Psoas muscle (tissue), 8 donors: ENCODE results near the gene NDUFB7. TPM values are rescaled to one million over a fixed set of nuclear protein-coding genes. Genes with fewer than 3 reads are reported as not detected.
"Not testable (repeated sequence)": the region's sequence is repeated elsewhere in the genome, so short reads cannot be mapped to it uniquely, and the experiment has no call there.

Source experiments
- ATAC-seq, 4 donors: fragments of 200-7000 bp; cut with Tn5 transposase; one replicate each; pipeline ENCODE4 v1.9.1; 2020; ENCODE audit warnings: moderate library complexity in 3 of 4, mild to moderate bottlenecking in 2 of 4
- DNase-seq, 2 donors: peaks; one replicate each; pipeline ENCODE4 v3.0.0-alpha.2; 2020
- H3K27ac ChIP-seq: fragments of 200-600 bp; one replicate; pipeline ENCODE4 v1.8.0; 2022
- H3K27me3 ChIP-seq, 3 donors: fragments of 200-600 bp in 1 of 3; one replicate each; pipeline versions ENCODE4 v1.6.1 to v1.8.0; 2013 to 2022; ENCODE audit warnings: low read length in 2 of 3, mild to moderate bottlenecking in 2 of 3, moderate library complexity in 1 of 3; ENCODE audit not compliant: insufficient read depth in 3 of 3
- H3K36me3 ChIP-seq, 2 donors: fragments of 200-600 bp in 1 of 2; one replicate each; pipeline versions ENCODE4 v1.6.1 to v1.8.0; 2013 to 2022; ENCODE audit warnings: low read depth in 1 of 2, mild to moderate bottlenecking in 1 of 2, moderate library complexity in 1 of 2; ENCODE audit not compliant: insufficient read depth in 1 of 2
- H3K4me1 ChIP-seq: fragments of 200-600 bp; one replicate; pipeline ENCODE4 v1.8.0; 2022
- H3K4me3 ChIP-seq: fragments of 200-600 bp; one replicate; pipeline ENCODE4 v1.8.0; 2022; ENCODE audit warnings: mild to moderate bottlenecking
- H3K9me3 ChIP-seq: fragments of 200-600 bp; one replicate; pipeline ENCODE4 v1.8.0; 2022
- CTCF ChIP-seq: fragments of 200-600 bp; IDR thresholded peaks from one replicate; pipeline ENCODE4 v1.8.0; 2022; ENCODE audit warnings: antibody characterized with exemption
- WGBS, 3 donors: extraction: QIAGEN DNeasy Blood & Tissue Kit; methylation state at CpG; one replicate each; pipeline versions ENCODE4 v1.1.6 to v1.1.7; 2013; 5-methylcytosine and 5-hydroxymethylcytosine counted together
- intact Hi-C, 2 donors: fragments of 100-400 bp; cut with DNase I; formaldehyde crosslinking; loops; one replicate each; pipeline versions ENCODE4 v1.11.0 to v1.14.2; 2022
- polyA plus RNA-seq, 3 donors: library from polyadenylated mRNA; stranded (reverse); fragments of 200-250 nt; gene quantifications; one replicate each; pipeline ENCODE4 v1.2.3, GENCODE V29; 2013
- total RNA-seq, 4 donors: library from RNA; stranded (reverse); fragmentation: NEBNext Ultra II Directional in 2 of 4; extraction: Animal tissue kit (Norgen Biotek cat#: 25700) in 2 of 4; gene quantifications; one replicate each; pipeline versions ENCODE4 v1.2.1 to v1.2.4, GENCODE V29; 2021 to 2023
- donor health status: healthy with polysubstance abuse.
- donor health status: DM: no; HTN: no; CAD: no; lungs with moderate emphysema.
- donor health status: Bipolar disorder and iron deficiency.
- donor health status: healthy.
- donor health status: DM: yes; HTN: yes; CAD: no.
- donor health status: DM: no; HTN: no; CAD: no.
- donor health status: DM: no; HTN: no; CAD: no.
- donor health status: DM: yes; HTN: yes; CAD: no.

NDUFB7 gene
- total and polyA plus RNA-seq, 7 donors: 216 to 805 (median 306) TPM

GRCh38 chr19:14603990-14604387, 32.1 kb upstream of the NDUFB7 start:
- 72 to 83% (median 79%) methylated on average over 2 of the region's 2 CpGs for WGBS, 3 donors
- peaks cover 2% of the 10 kb centered on the region for H3K9me3 ChIP-seq
- ATAC-seq (no peak), DNase-seq (no peak)
- no peaks in the 10 kb centered on the region for H3K27me3 ChIP-seq
- H3K36me3 ChIP-seq: no peaks in the 10 kb centered on the region
- intact Hi-C loops: no loop called here
- no peaks in the 10 kb centered on the region for H3K4me1 ChIP-seq
- no peak overlapping the region for H3K27ac ChIP-seq
- no peak for TF ChIP-seq CTCF
- no peak overlapping the region for H3K4me3 ChIP-seq

GRCh38 chr19:14599548-14600147, 27.8 kb upstream of the NDUFB7 start:
- intact Hi-C loops: no loop called here
- Histone ChIP-seq H3K4me3 (no peak overlapping the region), H3K4me1 (no peaks in the 10 kb centered on the region), H3K27me3 (peaks cover 0 to 3% (median 0%) of the 10 kb centered on the region in 3 donors), H3K27ac (no peak overlapping the region), H3K9me3 (peaks cover 2% of the 10 kb centered on the region), H3K36me3 (no peaks in the 10 kb centered on the region)
- no peak for TF ChIP-seq CTCF
- ATAC-seq (no peak), DNase-seq (no peak)
- 87 to 88% (median 87%) methylated on average over 8 of the region's 8 CpGs for WGBS, 3 donors

- no peak overlapping the region for H3K4me3 ChIP-seq
- no peak for DNase-seq
- no peaks in the 10 kb centered on the region for H3K4me1 ChIP-seq
- no peaks in the 10 kb centered on the region for H3K9me3 ChIP-seq
- TF ChIP-seq CTCF: no peak
- 80 to 85% (median 84%) methylated on average over 3 of the region's 3 CpGs for WGBS, 3 donors
- peaks cover 0 to 9% (median 0%) of the 10 kb centered on the region in 3 donors for H3K27me3 ChIP-seq
- ATAC-seq: no peak
- intact Hi-C loops: no loop called here
- H3K27ac ChIP-seq: no peak overlapping the region
- H3K36me3 ChIP-seq: no peaks in the 10 kb centered on the region
Measured at GRCh38 chr19:14595558-14595957, 23.7 kb upstream of the NDUFB7 start.

- H3K4me1 ChIP-seq, H3K36me3 ChIP-seq, H3K9me3 ChIP-seq, intact Hi-C loops, H3K27ac ChIP-seq, DNase-seq, ATAC-seq, H3K4me3 ChIP-seq: not testable (repeated sequence)
- H3K27me3 ChIP-seq: peaks cover 0 to 11% (median 0%) of the 10 kb centered on the region in 3 donors
- WGBS, 3 donors: 67 to 77% (median 72%) methylated on average over 3 to 4 of the region's 4 CpGs
Measured at GRCh38 chr19:14589433-14589832, 17.6 kb upstream of the NDUFB7 start.

GRCh38 chr19:14585187-14585586, 13.3 kb upstream of the NDUFB7 start:
- H3K36me3 ChIP-seq, H3K4me1 ChIP-seq, H3K9me3 ChIP-seq, DNase-seq, ATAC-seq, intact Hi-C loops, H3K27ac ChIP-seq, H3K27me3 ChIP-seq, H3K4me3 ChIP-seq: not testable (repeated sequence)
- WGBS, 3 donors: 66 to 73% (median 67%) methylated on average over 3 of the region's 3 CpGs

- ATAC-seq, H3K4me3 ChIP-seq, H3K4me1 ChIP-seq, H3K36me3 ChIP-seq, DNase-seq, H3K27ac ChIP-seq, intact Hi-C loops, H3K9me3 ChIP-seq, H3K27me3 ChIP-seq: not testable (repeated sequence)
- 89 to 94% (median 90%) methylated on average over 4 of the region's 5 CpGs for WGBS, 3 donors
Measured at GRCh38 chr19:14584372-14584771, 12.5 kb upstream of the NDUFB7 start.
